HEK293 (cell line): ENCODE data around the gene SIK3.

Experiments used
- CTCF ChIA-PET: fragments of 350-600 bp; formaldehyde crosslinking; extraction: SDS; loops from one replicate; lab custom pipeline; 2021; ENCODE audit warnings: antibody characterized with exemption; lab: Yijun Ruan, JAX
- POLR2A ChIA-PET: fragments of 300-600 bp; formaldehyde crosslinking; extraction: SDS; loops from one replicate; lab custom pipeline; 2020; ENCODE audit warnings: antibody characterized with exemption, inconsistent platforms; lab: Yijun Ruan, JAX
- H3K27ac ChIP-seq: fragments of 200-500 bp; sonication (Bioruptor generic); 2 replicates; pipeline ENCODE4 v1.5.1; 2014; ENCODE audit warnings: low read depth, low read length, control low read depth, inconsistent platforms; ENCODE audit errors: extremely low read depth
- H3K36me3 ChIP-seq, 2 experiments: fragments of 200-500 bp in 1 of 2; sonication (Bioruptor generic) in 1 of 2; 1 replicate in 1 of 2; 2 replicates in 1 of 2; pipeline ENCODE4 v1.5.1; 2014 to 2017; ENCODE audit warnings: inconsistent platforms in 2 of 2, low read length in 2 of 2; ENCODE audit not compliant: control insufficient read depth in 2 of 2, insufficient read depth in 1 of 2
- H3K4me1 ChIP-seq: fragments of 200-500 bp; sonication (Bioruptor generic); 2 replicates; pipeline ENCODE4 v1.5.1; 2014; ENCODE audit warnings: mild to moderate bottlenecking, low read length, inconsistent platforms; ENCODE audit not compliant: control insufficient read depth, insufficient read depth
- H3K4me3 ChIP-seq: 2 replicates; pipeline ENCODE4 v1.5.1; 2011; ENCODE audit warnings: low read depth, mild to moderate bottlenecking, control low read depth, low read length, moderate library complexity
- H3K9me3 ChIP-seq: fragments of 200-500 bp; sonication (Bioruptor generic); 2 replicates; pipeline ENCODE4 v1.5.1; 2014; ENCODE audit warnings: low read depth, low read length, inconsistent platforms; ENCODE audit not compliant: control insufficient read depth, insufficient read depth
- CTCF ChIP-seq: fragments of 450-650 bp; formaldehyde crosslinking; IDR thresholded peaks from 2 replicates; pipeline ENCODE4 v1.5.1; 2016; ENCODE audit warnings: missing biosample characterization, missing genetic modification characterization
- GLIS1 ChIP-seq: fragments of 450-650 bp; formaldehyde crosslinking; IDR thresholded peaks from 2 replicates; pipeline ENCODE4 v1.5.1; 2016; ENCODE audit warnings: missing biosample characterization, missing genetic modification characterization
- WT1 ChIP-seq: fragments of 450-650 bp; formaldehyde crosslinking; IDR thresholded peaks from 2 replicates; pipeline ENCODE4 v1.5.1; 2016; ENCODE audit warnings: missing biosample characterization, missing genetic modification characterization
- ZBTB11 ChIP-seq: fragments of 450-650 bp; formaldehyde crosslinking; conservative IDR thresholded peaks from 2 replicates; pipeline ENCODE4 v1.5.1; 2016; ENCODE audit warnings: low read depth, missing biosample characterization, missing genetic modification characterization
- ZBTB48 ChIP-seq: fragments of 450-650 bp; formaldehyde crosslinking; IDR thresholded peaks from 2 replicates; pipeline ENCODE4 v1.5.1; 2016; ENCODE audit warnings: missing biosample characterization, missing genetic modification characterization
- ZNF138 ChIP-seq: fragments of 450-650 bp; formaldehyde crosslinking; IDR thresholded peaks from 2 replicates; pipeline ENCODE4 v1.5.1; 2016; ENCODE audit warnings: missing biosample characterization, missing genetic modification characterization, borderline replicate concordance
- ZNF157 ChIP-seq: fragments of 450-650 bp; formaldehyde crosslinking; IDR thresholded peaks from 2 replicates; pipeline ENCODE4 v1.5.1; 2016; ENCODE audit warnings: missing biosample characterization, missing genetic modification characterization
- ZNF19 ChIP-seq: fragments of 450-650 bp; formaldehyde crosslinking; IDR thresholded peaks from 2 replicates; pipeline ENCODE4; 2016; ENCODE audit warnings: missing biosample characterization, missing genetic modification characterization, low read depth
- ZNF211 ChIP-seq: fragments of 450-650 bp; formaldehyde crosslinking; IDR thresholded peaks from 2 replicates; pipeline ENCODE4 v1.5.1; 2016; ENCODE audit warnings: low read depth, missing biosample characterization, missing genetic modification characterization
- ZNF280C ChIP-seq: fragments of 450-650 bp; formaldehyde crosslinking; IDR thresholded peaks from 2 replicates; pipeline ENCODE4 v1.5.1; 2016; ENCODE audit warnings: missing biosample characterization, missing genetic modification characterization
- ZNF311 ChIP-seq: fragments of 450-650 bp; formaldehyde crosslinking; IDR thresholded peaks from 2 replicates; pipeline ENCODE4 v1.5.1; 2017; ENCODE audit warnings: missing biosample characterization, missing genetic modification characterization, borderline replicate concordance
- ZNF48 ChIP-seq: fragments of 450-650 bp; formaldehyde crosslinking; IDR thresholded peaks from 2 replicates; pipeline ENCODE4 v1.5.1; 2016; ENCODE audit warnings: missing biosample characterization, missing genetic modification characterization
- ZNF513 ChIP-seq: fragments of 450-650 bp; IDR thresholded peaks from 2 replicates; pipeline ENCODE4 v1.5.1; 2018; ENCODE audit warnings: missing biosample characterization, missing genetic modification characterization
- ZNF580 ChIP-seq: fragments of 450-650 bp; formaldehyde crosslinking; IDR thresholded peaks from 2 replicates; pipeline ENCODE4 v1.5.1; 2016; ENCODE audit warnings: missing biosample characterization, missing genetic modification characterization
- ZNF600 ChIP-seq: fragments of 450-650 bp; formaldehyde crosslinking; IDR thresholded peaks from 2 replicates; pipeline ENCODE4 v1.5.1; 2016; ENCODE audit warnings: missing biosample characterization, missing genetic modification characterization
- ZNF692 ChIP-seq: fragments of 450-650 bp; formaldehyde crosslinking; IDR thresholded peaks from 2 replicates; pipeline ENCODE4 v1.5.1; 2016; ENCODE audit warnings: missing biosample characterization, missing genetic modification characterization
- ZNF791 ChIP-seq: fragments of 450-650 bp; formaldehyde crosslinking; IDR thresholded peaks from 2 replicates; pipeline ENCODE4 v1.5.1; 2016; ENCODE audit warnings: missing biosample characterization, missing genetic modification characterization

The SIK3 gene

GRCh38 chr11:116893437-116893836 is 204.8 kb downstream of the SIK3 start:
- ChIA-PET CTCF (interaction anchor here (1.3 to 3.3 kb wide), 2 partner anchors 13 to 213 kb away, joined by 4 to 17 read pairs; no protein-coding TSS in a partner anchor), POLR2A (no interaction called here)
- no peak overlapping the region for H3K27ac ChIP-seq
- H3K9me3 ChIP-seq: no peaks in the 10 kb centered on the region
- H3K4me3 ChIP-seq: no peak overlapping the region
- peaks cover 0 to 51% of the 10 kb centered on the region in 2 experiments; a peak in 1 of 3 replicates for H3K36me3 ChIP-seq
- no peaks in the 10 kb centered on the region for H3K4me1 ChIP-seq
- TF ChIP-seq WT1 (peak; percentile 89), GLIS1 (tag by site-specific recombination) (no peak)

- no peaks in the 10 kb centered on the region for H3K9me3 ChIP-seq
- ChIA-PET POLR2A (no interaction called here), CTCF (interaction anchor here (0.6 to 3.3 kb wide), 3 partner anchors 12 to 216 kb away, joined by 3 to 17 read pairs (median 4); no protein-coding TSS in a partner anchor)
- H3K27ac ChIP-seq: no peak overlapping the region
- H3K36me3 ChIP-seq: peaks cover 0 to 51% of the 10 kb centered on the region in 2 experiments; a peak in 1 of 3 replicates
- no peaks in the 10 kb centered on the region for H3K4me1 ChIP-seq
- H3K4me3 ChIP-seq: no peak overlapping the region
- no peak for TF ChIP-seq ZNF138
- no peak for TF ChIP-seq ZNF311 (tag by site-specific recombination)
- no peak for TF ChIP-seq ZNF280C (tag by site-specific recombination)
- TF ChIP-seq ZNF19 (tag by site-specific recombination): no peak
- no peak for TF ChIP-seq ZNF580
- no peak for TF ChIP-seq CTCF (tag by site-specific recombination)
- TF ChIP-seq ZNF513 (tag by site-specific recombination): no peak
- TF ChIP-seq ZNF600: no peak
- TF ChIP-seq ZNF211: no peak
- TF ChIP-seq ZNF48 (tag by site-specific recombination): no peak
- no peak for TF ChIP-seq ZNF692 (tag by site-specific recombination)
Measured at GRCh38 chr11:116892374-116892773, 205.9 kb downstream of the SIK3 start.

GRCh38 chr11:116891746-116892145 is 206.5 kb downstream of the SIK3 start:
- H3K4me3 ChIP-seq: no peak overlapping the region
- POLR2A ChIA-PET: interaction anchor here (0.6 kb wide), 1 partner anchor 203 kb away, joined by 7 read pairs; no protein-coding TSS in a partner anchor
- no peaks in the 10 kb centered on the region for H3K4me1 ChIP-seq
- no peak overlapping the region for H3K27ac ChIP-seq
- CTCF ChIA-PET: no interaction called here
- H3K36me3 ChIP-seq: peaks cover 0 to 46% of the 10 kb centered on the region in 2 experiments; a peak in 1 of 3 replicates
- H3K9me3 ChIP-seq: no peaks in the 10 kb centered on the region
- no peak for TF ChIP-seq ZNF157 (tag by site-specific recombination)
- no peak for TF ChIP-seq ZBTB48
- TF ChIP-seq ZBTB11: no peak
- no peak for TF ChIP-seq ZNF791 (tag by site-specific recombination)
- TF ChIP-seq, all 188 proteins: peak for 0
